HG03565 (cell line): Measurements from ENCODE around the gene ARSI.
"Not testable (repeated sequence)": the region's sequence is repeated elsewhere in the genome, so short reads cannot be mapped to it uniquely, and the experiment has no call there.

Experiments used
- ATAC-seq: cut with Tn5 transposase; IDR thresholded peaks from one replicate; pipeline ENCODE4 v1.9.1; 2021; ENCODE audit warnings: mild to moderate bottlenecking, moderate library complexity; ENCODE audit not compliant: unreplicated experiment

ARSI gene

DNA sequence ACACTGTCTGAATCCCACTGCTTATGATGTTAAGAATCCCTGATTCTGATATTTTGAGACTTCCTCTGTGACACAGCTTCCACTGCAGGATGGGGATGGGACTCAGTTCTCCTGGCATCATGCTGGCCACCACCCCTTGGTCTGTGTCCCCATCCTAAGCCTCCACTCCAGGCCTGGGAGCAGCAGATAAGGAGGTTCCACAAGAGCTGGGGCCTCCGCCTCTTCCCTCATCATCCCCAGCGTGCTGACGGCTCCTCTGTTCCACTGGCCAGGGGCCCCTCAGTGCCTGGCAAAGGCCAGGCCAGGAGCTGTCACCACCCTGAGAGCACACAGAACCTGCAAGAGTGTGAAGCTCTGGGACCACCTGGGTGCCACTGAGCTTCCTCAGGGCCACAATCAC, 53.8 kb downstream of the ARSI start:
- no peak for ATAC-seq

DNA sequence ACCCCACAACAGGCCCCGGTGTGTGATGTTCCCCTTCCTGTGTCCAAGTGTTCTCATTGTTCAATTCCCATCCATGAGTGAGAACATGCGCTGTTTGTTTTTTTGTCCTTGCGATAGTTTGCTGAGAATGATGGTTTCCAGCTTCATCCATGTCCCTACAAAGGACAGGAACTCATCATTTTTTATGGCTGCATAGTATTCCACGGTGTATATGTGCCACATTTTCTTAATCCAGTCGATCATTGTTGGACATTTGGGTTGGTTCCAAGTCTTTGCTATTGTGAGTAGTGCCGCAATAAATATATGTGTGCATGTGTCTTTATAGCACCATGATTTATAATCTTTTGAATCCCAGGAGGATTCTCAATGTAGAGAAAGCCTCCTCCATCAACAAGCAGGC, 54.2 kb downstream of the ARSI start:
- ATAC-seq: not testable (repeated sequence)

DNA sequence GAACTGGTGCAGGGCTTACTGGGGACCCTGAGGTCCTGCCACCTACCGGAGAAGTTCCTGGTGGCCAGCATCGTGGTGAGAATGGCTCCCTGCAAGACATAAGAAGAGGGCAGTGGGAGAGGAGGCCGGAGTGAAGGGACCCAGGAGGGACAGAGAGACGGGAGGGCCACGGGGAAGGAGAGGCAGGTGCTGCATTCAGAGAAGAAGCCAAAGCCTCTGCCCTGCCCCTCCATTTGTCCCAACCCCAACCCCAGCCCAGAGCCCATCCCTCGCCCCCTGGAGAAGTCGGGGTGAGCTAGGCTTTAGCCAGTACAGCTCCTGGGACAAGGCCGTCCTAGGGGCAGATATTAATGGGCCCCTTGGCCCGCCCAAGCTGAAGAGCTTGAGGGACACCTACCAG, 55.0 kb downstream of the ARSI start:
- ATAC-seq: no peak

DNA sequence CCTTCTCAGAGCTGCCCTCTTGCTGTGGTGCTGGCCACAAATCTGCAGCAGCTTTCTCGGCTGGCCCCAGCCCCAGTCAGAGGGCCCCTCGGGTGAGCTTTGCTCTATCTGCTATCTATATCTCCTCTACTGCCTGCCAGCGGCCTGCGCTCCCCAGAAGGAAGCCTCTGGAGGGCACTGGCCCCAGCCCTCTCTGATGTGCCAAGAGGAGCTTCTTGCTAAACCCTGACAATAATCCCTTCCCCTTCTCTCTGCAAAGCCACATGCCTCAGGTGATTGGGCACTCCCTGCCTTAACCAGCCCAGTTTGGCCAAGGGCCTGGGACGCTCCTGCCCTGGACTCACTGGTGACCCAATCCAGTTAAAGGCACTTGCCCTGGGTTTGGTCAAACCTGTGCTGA, 55.9 kb downstream of the ARSI start:
- no peak for ATAC-seq

DNA sequence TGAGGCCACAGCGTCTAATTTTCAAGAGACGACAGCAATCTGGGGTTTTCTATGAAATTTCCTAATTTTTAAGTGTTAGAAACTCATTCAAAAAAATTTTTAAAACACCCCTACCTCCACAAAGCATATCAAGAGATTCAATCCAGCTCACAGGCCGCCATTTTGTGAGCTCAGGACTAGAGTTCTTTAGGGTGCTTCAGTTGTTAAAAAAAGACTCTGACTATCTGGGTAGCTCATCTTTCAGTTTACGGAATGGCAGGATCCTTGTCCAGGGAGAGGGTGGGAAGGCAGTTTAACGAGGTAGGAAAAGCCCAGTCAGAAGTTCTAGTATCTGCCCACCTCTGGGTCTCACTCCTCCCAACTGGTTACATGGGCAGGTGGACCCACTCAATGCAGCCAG, 56.3 kb downstream of the ARSI start:
- ATAC-seq: no peak
